ENCODE measurements around the gene GAPVD1.

DNA sequence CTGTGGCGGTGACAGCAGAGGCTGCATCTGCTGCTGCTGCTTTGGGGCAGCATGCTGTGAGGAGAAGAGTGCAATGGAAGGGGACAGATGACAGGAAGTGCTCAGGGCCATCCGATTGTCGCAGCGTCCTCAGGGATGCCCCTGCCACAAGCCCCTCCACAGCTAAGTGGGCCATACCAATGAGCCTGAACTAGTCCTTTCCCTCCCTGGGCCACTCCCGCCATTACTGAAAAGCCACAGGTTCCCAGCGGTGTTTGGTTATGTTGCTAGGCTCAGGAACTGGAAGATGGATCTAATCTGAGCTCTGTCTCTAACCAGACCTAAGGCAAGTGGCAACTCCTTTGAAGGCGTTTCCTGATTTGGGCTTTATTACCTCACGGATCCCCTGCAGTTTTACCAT lies 109.2 kb downstream of the GAPVD1 start:
- TF ChIP-seq, protein P1, sequence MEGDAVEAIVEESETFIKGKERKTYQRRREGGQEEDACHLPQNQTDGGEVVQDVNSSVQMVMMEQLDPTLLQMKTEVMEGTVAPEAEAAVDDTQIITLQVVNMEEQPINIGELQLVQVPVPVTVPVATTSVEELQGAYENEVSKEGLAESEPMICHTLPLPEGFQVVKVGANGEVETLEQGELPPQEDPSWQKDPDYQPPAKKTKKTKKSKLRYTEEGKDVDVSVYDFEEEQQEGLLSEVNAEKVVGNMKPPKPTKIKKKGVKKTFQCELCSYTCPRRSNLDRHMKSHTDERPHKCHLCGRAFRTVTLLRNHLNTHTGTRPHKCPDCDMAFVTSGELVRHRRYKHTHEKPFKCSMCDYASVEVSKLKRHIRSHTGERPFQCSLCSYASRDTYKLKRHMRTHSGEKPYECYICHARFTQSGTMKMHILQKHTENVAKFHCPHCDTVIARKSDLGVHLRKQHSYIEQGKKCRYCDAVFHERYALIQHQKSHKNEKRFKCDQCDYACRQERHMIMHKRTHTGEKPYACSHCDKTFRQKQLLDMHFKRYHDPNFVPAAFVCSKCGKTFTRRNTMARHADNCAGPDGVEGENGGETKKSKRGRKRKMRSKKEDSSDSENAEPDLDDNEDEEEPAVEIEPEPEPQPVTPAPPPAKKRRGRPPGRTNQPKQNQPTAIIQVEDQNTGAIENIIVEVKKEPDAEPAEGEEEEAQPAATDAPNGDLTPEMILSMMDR (IDR thresholded peaks at IDR 0.05; ENCODE audit: insufficient read depth, low read length): no peak
- no peak for TF ChIP-seq POLR2AphosphoS5 (IDR thresholded peaks at IDR 0.05; ENCODE audit: low read depth)
